Activated naive CD4-positive, alpha-beta T cell treated with anti-CD3 and anti-CD28 coated beads, Interleukin-2, amount 50 U/mL, for 72 hours (primary cell): Measurements from ENCODE around the gene SLC24A1. TPM values are rescaled to one million over a fixed set of nuclear protein-coding genes. Genes with fewer than 3 reads are reported as not detected.
A peak's percentile ranks its signal among the peaks of the same experiment; 100 is the strongest.

ENCODE experiments used
- ATAC-seq, 2 donors: fragments of 150-1000 bp; cut with Tn5 transposase; 2 replicates each; pipeline ENCODE4 v1.10.0; 2021; ENCODE audit warnings: mild to moderate bottlenecking in 2 of 2, moderate library complexity in 2 of 2
- DNase-seq, 2 donors: peaks; one replicate each; pipeline ENCODE4 v3.0.0; 2021 to 2022; ENCODE audit warnings: low spot score in 2 of 2
- H3K27ac Mint-ChIP-seq, 2 donors: one replicate each; pipeline ENCODE4 v1.8.0; 2022; ENCODE audit warnings: mild to moderate bottlenecking in 2 of 2, mixed read lengths in 2 of 2
- H3K36me3 Mint-ChIP-seq, 2 donors: one replicate each; pipeline ENCODE4 v1.8.0; 2022; ENCODE audit warnings: mixed read lengths in 2 of 2
- H3K9me3 Mint-ChIP-seq, 2 donors: one replicate each; pipeline ENCODE4 v1.8.0; 2022; ENCODE audit warnings: mixed read lengths in 2 of 2
- total RNA-seq, 2 donors: library from RNA; stranded (reverse); gene quantifications; one replicate each; pipeline ENCODE4 v1.2.3, GENCODE V29; 2022

SLC24A1 gene
- total RNA-seq, 2 donors from 2014 or later = 6.4 to 11.0 TPM

- peak; percentile 68 to 86 for ATAC-seq
- H3K9me3 Mint-ChIP-seq = no peaks in the 10 kb centered on the region
- H3K36me3 Mint-ChIP-seq = no peaks in the 10 kb centered on the region
- DNase-seq = peak in 1 of 2 donors; percentile 36
- peak overlapping the region in 1 of 2 donors; percentile 54 for H3K27ac Mint-ChIP-seq
Measured at GRCh38 chr15:65638681-65639089, 16.9 kb downstream of the SLC24A1 start.

- ATAC-seq (no peak), DNase-seq (no peak)
- H3K36me3 Mint-ChIP-seq = no peaks in the 10 kb centered on the region
- peak overlapping the region; percentile 54 to 82 for H3K27ac Mint-ChIP-seq
- H3K9me3 Mint-ChIP-seq = no peaks in the 10 kb centered on the region
Measured at GRCh38 chr15:65639509-65639908, 17.8 kb downstream of the SLC24A1 start.

- DNase-seq = no peak
- H3K27ac Mint-ChIP-seq = peak overlapping the region in 1 of 2 donors; percentile 70
- H3K36me3 Mint-ChIP-seq = no peaks in the 10 kb centered on the region
- no peak for ATAC-seq
- H3K9me3 Mint-ChIP-seq = no peaks in the 10 kb centered on the region
Measured at GRCh38 chr15:65641768-65642475, 20.2 kb downstream of the SLC24A1 start.

GRCh38 chr15:65642594-65642993, 20.9 kb downstream of the SLC24A1 start:
- Mint-ChIP-seq H3K9me3 (no peaks in the 10 kb centered on the region), H3K27ac (no peak overlapping the region), H3K36me3 (no peaks in the 10 kb centered on the region)
- no peak for ATAC-seq
- DNase-seq = no peak

- H3K36me3 Mint-ChIP-seq = no peaks in the 10 kb centered on the region
- peak overlapping the region in 1 of 2 donors; percentile 48 for H3K27ac Mint-ChIP-seq
- no peak for DNase-seq
- no peaks in the 10 kb centered on the region for H3K9me3 Mint-ChIP-seq
- no peak for ATAC-seq
Measured at GRCh38 chr15:65644282-65644681, 22.5 kb downstream of the SLC24A1 start.

GRCh38 chr15:65645392-65645791, 23.7 kb downstream of the SLC24A1 start:
- Mint-ChIP-seq H3K27ac (peak overlapping the region; percentile 39 to 70), H3K9me3 (no peaks in the 10 kb centered on the region)

GRCh38 chr15:65646486-65646885, 24.7 kb downstream of the SLC24A1 start:
- Mint-ChIP-seq H3K9me3 (no peaks in the 10 kb centered on the region), H3K36me3 (no peaks in the 10 kb centered on the region), H3K27ac (peak overlapping the region in 1 of 2 donors; percentile 65)
- ATAC-seq (no peak), DNase-seq (no peak)

More at GRCh38 chr15:65645392-65645791, 23.7 kb downstream of the SLC24A1 start:
- H3K36me3 Mint-ChIP-seq = no peaks in the 10 kb centered on the region
- DNase-seq = no peak
- no peak for ATAC-seq

- no peak overlapping the region for H3K27ac Mint-ChIP-seq
- no peaks in the 10 kb centered on the region for H3K9me3 Mint-ChIP-seq
- no peak for DNase-seq
- H3K36me3 Mint-ChIP-seq = no peaks in the 10 kb centered on the region
- no peak for ATAC-seq
Measured at GRCh38 chr15:65650312-65651041, 28.7 kb downstream of the SLC24A1 start.

GRCh38 chr15:65651042-65651322, 29.2 kb downstream of the SLC24A1 start:
- Mint-ChIP-seq H3K27ac (no peak overlapping the region), H3K9me3 (no peaks in the 10 kb centered on the region), H3K36me3 (no peaks in the 10 kb centered on the region)
- no peak for ATAC-seq
- no peak for DNase-seq

GRCh38 chr15:65651831-65652749, 30.4 kb downstream of the SLC24A1 start:
- ATAC-seq (no peak), DNase-seq (no peak)
- Mint-ChIP-seq H3K27ac (peak overlapping the region in 1 of 2 donors; percentile 60), H3K9me3 (no peaks in the 10 kb centered on the region), H3K36me3 (no peaks in the 10 kb centered on the region)

GRCh38 chr15:65653341-65653740, 31.6 kb downstream of the SLC24A1 start:
- Mint-ChIP-seq H3K27ac (peak overlapping the region in 1 of 2 donors; percentile 31), H3K9me3 (no peaks in the 10 kb centered on the region), H3K36me3 (no peaks in the 10 kb centered on the region)
- DNase-seq (no peak), ATAC-seq (no peak)

GRCh38 chr15:65653801-65654521, 32.2 kb downstream of the SLC24A1 start:
- DNase-seq (no peak), ATAC-seq (peak; percentile 14 to 48)
- Mint-ChIP-seq H3K36me3 (no peaks in the 10 kb centered on the region), H3K9me3 (no peaks in the 10 kb centered on the region), H3K27ac (no peak overlapping the region)

GRCh38 chr15:65655026-65655425, 33.3 kb downstream of the SLC24A1 start:
- no peak overlapping the region for H3K27ac Mint-ChIP-seq
- no peaks in the 10 kb centered on the region for H3K9me3 Mint-ChIP-seq
- DNase-seq = no peak
- no peaks in the 10 kb centered on the region for H3K36me3 Mint-ChIP-seq
- ATAC-seq = no peak

- H3K27ac Mint-ChIP-seq = no peak overlapping the region
- DNase-seq (no peak), ATAC-seq (no peak)
- H3K36me3 Mint-ChIP-seq = no peaks in the 10 kb centered on the region
- H3K9me3 Mint-ChIP-seq = no peaks in the 10 kb centered on the region
Measured at GRCh38 chr15:65655457-65655856, 33.7 kb downstream of the SLC24A1 start.

- H3K36me3 Mint-ChIP-seq = no peaks in the 10 kb centered on the region
- no peak for ATAC-seq
- H3K9me3 Mint-ChIP-seq = no peaks in the 10 kb centered on the region
- no peak overlapping the region for H3K27ac Mint-ChIP-seq
- no peak for DNase-seq
Measured at GRCh38 chr15:65659502-65660052, 37.8 kb downstream of the SLC24A1 start.

- no peaks in the 10 kb centered on the region for H3K36me3 Mint-ChIP-seq
- no peaks in the 10 kb centered on the region for H3K9me3 Mint-ChIP-seq
Measured at GRCh38 chr15:65660927-65661326, 39.2 kb downstream of the SLC24A1 start.

More at GRCh38 chr15:65660927-65661326, 39.2 kb downstream of the SLC24A1 start:
- no peak overlapping the region for H3K27ac Mint-ChIP-seq
- no peak for DNase-seq
- ATAC-seq = no peak
